Stomach (tissue), 9 donors: ENCODE results near the gene ITGA7. TPM values are rescaled to one million over a fixed set of nuclear protein-coding genes. Genes with fewer than 3 reads are reported as not detected.

Experiments used
- DNase-seq, 2 donors: peaks; one replicate each; pipeline versions ENCODE4 v3.0.0 to v3.0.0-alpha.2; 2013 to 2019
- H3K27ac ChIP-seq, 5 donors: fragments of 200-600 bp in 4 of 5; sonication (generic) in 4 of 5; one replicate each; pipeline ENCODE4 v1.5.1; 2013 to 2019; ENCODE audit warnings: mild to moderate bottlenecking in 1 of 5, moderate library complexity in 1 of 5
- H3K27me3 ChIP-seq, 3 donors: fragments of 200-600 bp; sonication (generic); one replicate each; pipeline ENCODE4 v1.5.1; 2017 to 2019; ENCODE audit warnings: mixed run types in 1 of 3
- H3K36me3 ChIP-seq, 4 donors: fragments of 200-600 bp; sonication (generic); 1 replicate in 3 of 4; 2 replicates in 1 of 4; pipeline ENCODE4 v1.5.1; 2016 to 2019
- H3K4me1 ChIP-seq, 4 donors: fragments of 200-600 bp; sonication (generic); one replicate each; pipeline ENCODE4 v1.5.1; 2016 to 2019
- H3K4me3 ChIP-seq, 4 donors: fragments of 200-600 bp; sonication (generic) in 3 of 4; one replicate each; pipeline ENCODE4 v1.5.1; 2016 to 2019; ENCODE audit warnings: mild to moderate bottlenecking in 1 of 4
- H3K9me3 ChIP-seq, 4 donors: fragments of 200-600 bp; sonication (generic); one replicate each; pipeline ENCODE4 v1.5.1; 2016 to 2019
- CTCF ChIP-seq, 7 experiments: fragments of 450-650 bp in 4 of 7; fragments of 200-600 bp in 3 of 7; sonication (generic) in 3 of 7; IDR thresholded peaks; one replicate each; pipeline ENCODE4 v1.5.1; 2016 to 2019; ENCODE audit warnings: antibody characterized with exemption in 7 of 7, control low read depth in 2 of 7, mild to moderate bottlenecking in 1 of 7
- EP300 ChIP-seq: sonication (generic); formaldehyde crosslinking; IDR thresholded peaks from one replicate; pipeline ENCODE4 v1.6.1; 2017; ENCODE audit warnings: antibody characterized with exemption
- POLR2A ChIP-seq, 4 donors: fragments of 450-650 bp; IDR thresholded peaks; one replicate each; pipeline ENCODE4 v1.6.1; 2016; ENCODE audit warnings: antibody characterized with exemption in 4 of 4, control low read depth in 2 of 4, mild to moderate bottlenecking in 1 of 4, moderate library complexity in 1 of 4
- POLR2AphosphoS5 ChIP-seq, 3 donors: sonication (generic); formaldehyde crosslinking; IDR thresholded peaks; one replicate each; pipeline ENCODE4 v1.6.1; 2016; ENCODE audit warnings: antibody characterized with exemption in 3 of 3
- WGBS, 5 donors: extraction: QIAGEN DNeasy Blood & Tissue Kit in 3 of 5; methylation state at CpG; one replicate each; pipeline versions ENCODE4 v1.1.5 to v1.1.7; 2013 to 2018; 5-methylcytosine and 5-hydroxymethylcytosine counted together
- intact Hi-C: fragments of 100-400 bp; cut with DNase I; formaldehyde crosslinking; loops from one replicate; pipeline ENCODE4 v1.15.1; 2023; ENCODE audit warnings: low total_unique reads
- polyA plus RNA-seq, 3 donors: library from polyadenylated mRNA; stranded (reverse); fragments of 200-250 nt; gene quantifications; one replicate each; pipeline ENCODE4 v1.2.3, GENCODE V29; 2013
- total RNA-seq, 5 donors: library from RNA; depleted of rRNA; stranded (reverse); fragments of >200 nt; gene quantifications; one replicate each; pipeline versions ENCODE4 v1.1.0 to v1.2.3, GENCODE V29; 2014 to 2016
- donor health status: healthy with polysubstance abuse.
- donor health status: Bipolar disorder and iron deficiency.
- donor health status: healthy.

Gene ITGA7
- total and polyA plus RNA-seq, 8 donors: 3.5 to 188 (median 46.3) TPM

DNA sequence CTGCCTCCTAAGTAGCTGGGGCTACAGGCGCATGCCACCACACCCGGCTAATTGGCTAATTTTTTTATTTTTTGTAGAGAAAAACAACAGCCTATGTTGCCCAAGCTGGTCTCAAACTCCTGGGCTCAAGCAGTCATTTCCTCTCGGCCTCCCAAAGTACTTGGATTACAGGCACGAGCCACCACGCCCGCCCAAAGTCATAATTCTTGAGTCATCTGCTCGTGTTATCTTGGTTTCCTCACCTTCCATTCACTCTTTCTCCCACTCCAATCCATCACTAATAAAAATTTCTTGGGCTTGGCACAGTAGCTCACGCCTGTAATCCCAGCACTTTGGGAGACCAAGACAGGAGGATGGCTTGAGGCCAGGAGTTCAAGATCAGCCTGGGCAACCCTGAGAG lies 32.0 kb downstream of the ITGA7 start:
- Histone ChIP-seq H3K4me1 (peaks cover 0 to 2% (median 0%) of the 10 kb centered on the region in 4 donors), H3K36me3 (no peaks in the 10 kb centered on the region), H3K9me3 (no peaks in the 10 kb centered on the region), H3K27ac (no peak overlapping the region), H3K27me3 (no peaks in the 10 kb centered on the region), H3K4me3 (no peak overlapping the region)
- TF ChIP-seq POLR2AphosphoS5 (IDR thresholded peaks at IDR 0.05) (no peak), CTCF (IDR thresholded peaks at IDR 0.05) (no peak), EP300 (no peak), POLR2A (IDR thresholded peaks at IDR 0.05) (no peak)
- intact Hi-C loops: no loop called here
- 65 to 90% (median 81%) methylated on average over 8 of the region's 8 CpGs for WGBS, 5 donors
- DNase-seq: no peak

DNA sequence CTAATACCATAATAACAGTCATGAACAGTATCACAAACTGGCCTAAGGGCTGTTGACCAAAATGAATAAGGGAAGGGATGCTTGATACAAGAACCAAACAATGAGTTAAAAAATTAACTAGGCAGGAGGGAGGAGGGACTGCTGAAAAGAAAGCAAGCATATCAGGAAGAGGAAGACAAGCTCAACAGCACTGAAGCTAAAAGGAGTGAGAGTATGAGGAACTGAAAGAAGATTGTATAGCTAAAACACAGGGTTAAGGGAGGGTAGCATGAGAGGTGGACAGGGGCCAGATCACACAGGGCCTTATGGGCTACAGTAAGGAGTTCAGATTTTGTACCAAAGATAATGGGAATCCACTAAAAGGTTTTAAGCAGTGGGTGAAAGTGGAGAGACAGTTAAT lies 34.1 kb downstream of the ITGA7 start:
- H3K27ac ChIP-seq: no peak overlapping the region
- H3K4me3 ChIP-seq: no peak overlapping the region
- DNase-seq: no peak
- intact Hi-C loops: no loop called here
- no peaks in the 10 kb centered on the region for H3K9me3 ChIP-seq
- TF ChIP-seq CTCF (IDR thresholded peaks at IDR 0.05) (no peak), EP300 (no peak), POLR2AphosphoS5 (IDR thresholded peaks at IDR 0.05) (no peak), POLR2A (IDR thresholded peaks at IDR 0.05) (no peak)
- no peaks in the 10 kb centered on the region for H3K4me1 ChIP-seq
- no peaks in the 10 kb centered on the region for H3K36me3 ChIP-seq
- H3K27me3 ChIP-seq: no peaks in the 10 kb centered on the region

- Histone ChIP-seq H3K27me3 (no peaks in the 10 kb centered on the region), H3K4me3 (no peak overlapping the region), H3K4me1 (no peaks in the 10 kb centered on the region), H3K36me3 (no peaks in the 10 kb centered on the region), H3K9me3 (no peaks in the 10 kb centered on the region), H3K27ac (no peak overlapping the region)
- no peak for DNase-seq
- WGBS, 5 donors: 37 to 54% (median 44%) methylated on average over 4 of the region's 4 CpGs
- TF ChIP-seq POLR2A (IDR thresholded peaks at IDR 0.05) (no peak), POLR2AphosphoS5 (IDR thresholded peaks at IDR 0.05) (no peak), CTCF (IDR thresholded peaks at IDR 0.05) (no peak), EP300 (no peak)
- intact Hi-C loops: no loop called here
These were observed 36.0 kb downstream of the ITGA7 start for GRCh38 chr12:55671746-55672145.

DNA sequence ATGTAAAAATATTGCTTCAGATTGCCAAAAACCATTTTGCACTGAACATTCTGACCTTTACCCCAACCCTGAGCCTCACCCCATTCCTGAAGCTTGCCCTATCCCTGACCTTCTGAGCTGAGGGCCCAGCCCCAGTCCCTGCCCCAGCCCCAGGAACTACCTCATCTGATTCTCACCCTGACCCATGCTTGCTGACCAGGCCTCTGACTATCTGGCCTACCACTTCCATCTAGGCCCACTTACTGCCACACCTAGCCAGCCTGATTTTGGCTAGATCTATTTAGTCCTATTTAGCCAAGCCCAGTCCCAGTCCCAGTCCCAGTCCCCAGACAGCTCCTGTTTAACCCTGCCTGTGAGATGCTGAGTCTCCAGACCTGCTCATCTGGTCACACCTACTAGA lies 37.4 kb downstream of the ITGA7 start:
- H3K27ac ChIP-seq: no peak overlapping the region
- no peak for DNase-seq
- no peaks in the 10 kb centered on the region for H3K36me3 ChIP-seq
- intact Hi-C loops: no loop called here
- no peaks in the 10 kb centered on the region for H3K4me1 ChIP-seq
- no peaks in the 10 kb centered on the region for H3K27me3 ChIP-seq
- no peaks in the 10 kb centered on the region for H3K9me3 ChIP-seq
- H3K4me3 ChIP-seq: no peak overlapping the region
- no peak for TF ChIP-seq CTCF (IDR thresholded peaks at IDR 0.05)
- no peak for TF ChIP-seq EP300
- TF ChIP-seq POLR2A (IDR thresholded peaks at IDR 0.05): no peak

GRCh38 chr12:55666508-55666907 lies 41.2 kb downstream of the ITGA7 start:
- Histone ChIP-seq H3K27me3 (no peaks in the 10 kb centered on the region), H3K4me3 (no peak overlapping the region), H3K27ac (no peak overlapping the region), H3K36me3 (no peaks in the 10 kb centered on the region), H3K9me3 (no peaks in the 10 kb centered on the region), H3K4me1 (no peaks in the 10 kb centered on the region)
- no peak for TF ChIP-seq POLR2A (IDR thresholded peaks at IDR 0.05)
- TF ChIP-seq CTCF (IDR thresholded peaks at IDR 0.05): no peak
- no peak for TF ChIP-seq EP300
- no peak for TF ChIP-seq POLR2AphosphoS5 (IDR thresholded peaks at IDR 0.05)
- intact Hi-C loops: no loop called here
- WGBS, 5 donors: 72 to 86% (median 80%) methylated on average over 7 of the region's 7 CpGs
- no peak for DNase-seq
